NT2/D1 (cell line): ENCODE results near the gene ST6GALNAC1.

Experiments
- YY1 ChIP-seq: IDR thresholded peaks from 2 replicates; pipeline ENCODE4 v1.6.1; 2011; ENCODE audit not compliant: insufficient read length, insufficient read depth
- ZNF274 ChIP-seq: IDR thresholded peaks from 2 replicates; pipeline ENCODE4 v1.6.1; 2011; ENCODE audit warnings: mild to moderate bottlenecking, low read depth, low read length

- TF ChIP-seq YY1, result no peak
- no peak for TF ChIP-seq ZNF274
These were observed 32.1 kb upstream of the ST6GALNAC1 start for GRCh38 chr17:76675648-76676047.
